RWPE2 (cell line): ENCODE results near the gene SUGCT.
"Not testable (repeated sequence)": the region's sequence is repeated elsewhere in the genome, so short reads cannot be mapped to it uniquely, and the experiment has no call there.

Experiments used
- ATAC-seq: fragments of 200-7000 bp; cut with Tn5 transposase; 3 replicates; pipeline ENCODE4 v1.9.1; 2021; ENCODE audit warnings: low read depth
- DNase-seq: peaks from one replicate; pipeline ENCODE4 v3.0.0-alpha.2; 2020; ENCODE audit warnings: low spot score
- H3K27ac ChIP-seq: fragments of 450-650 bp; 2 replicates; pipeline ENCODE4 v1.5.1; 2017; ENCODE audit warnings: mild to moderate bottlenecking; ENCODE audit not compliant: poor library complexity, severe bottlenecking
- H3K27me3 ChIP-seq: fragments of 250-450 bp; sonication (Bioruptor Pico); 2 replicates; pipeline ENCODE4 v1.5.1; 2021; ENCODE audit warnings: mild to moderate bottlenecking, moderate library complexity; ENCODE audit not compliant: insufficient read depth, poor library complexity, severe bottlenecking
- H3K36me3 ChIP-seq: fragments of 250-450 bp; sonication (Bioruptor Pico); 2 replicates; pipeline ENCODE4 v1.5.1; 2020; ENCODE audit warnings: low read depth, mild to moderate bottlenecking, moderate library complexity
- H3K4me1 ChIP-seq: fragments of 250-450 bp; sonication (Bioruptor Pico); 2 replicates; pipeline ENCODE4 v1.5.1; 2021; ENCODE audit warnings: mild to moderate bottlenecking, moderate library complexity; ENCODE audit not compliant: insufficient read depth, poor library complexity, severe bottlenecking
- H3K4me3 ChIP-seq: fragments of 250-450 bp; sonication (Bioruptor Pico); 2 replicates; pipeline ENCODE4 v1.5.1; 2021; ENCODE audit warnings: mild to moderate bottlenecking, moderate library complexity; ENCODE audit not compliant: severe bottlenecking
- H3K9me3 ChIP-seq: fragments of 250-450 bp; sonication (Bioruptor Pico); 2 replicates; pipeline ENCODE4 v1.5.1; 2021; ENCODE audit warnings: mild to moderate bottlenecking, moderate library complexity; ENCODE audit not compliant: severe bottlenecking
- CTCF ChIP-seq: fragments of 450-650 bp; IDR thresholded peaks from one replicate; pipeline ENCODE4 v1.5.1; 2017; ENCODE audit warnings: mild to moderate bottlenecking, moderate library complexity; ENCODE audit not compliant: poor library complexity, severe bottlenecking

Gene SUGCT

GRCh38 chr7:40239755-40240303, 105.0 kb downstream of the SUGCT start:
- no peak for TF ChIP-seq CTCF
- H3K4me1 ChIP-seq, result no peaks in the 10 kb centered on the region

GRCh38 chr7:40243076-40243475, 108.3 kb downstream of the SUGCT start:
- 0 out of 3 replicates have a peak, but pooled peaks have one; percentile 33 for ATAC-seq
- Histone ChIP-seq H3K36me3 (no peaks in the 10 kb centered on the region), H3K4me3 (no peak overlapping the region), H3K27me3 (no peaks in the 10 kb centered on the region), H3K9me3 (no peaks in the 10 kb centered on the region), H3K27ac (no peak overlapping the region), H3K4me1 (no peaks in the 10 kb centered on the region)
- DNase-seq, result no peak
- no peak for TF ChIP-seq CTCF

More at GRCh38 chr7:40239755-40240303, 105.0 kb downstream of the SUGCT start:
- Histone ChIP-seq H3K27me3 (no peaks in the 10 kb centered on the region), H3K9me3 (no peaks in the 10 kb centered on the region), H3K36me3 (no peaks in the 10 kb centered on the region), H3K4me3 (no peak overlapping the region), H3K27ac (no peak overlapping the region)
- no peak for DNase-seq
- no peak for ATAC-seq

- Histone ChIP-seq H3K36me3 (no peaks in the 10 kb centered on the region), H3K4me1 (no peaks in the 10 kb centered on the region), H3K27me3 (no peaks in the 10 kb centered on the region), H3K9me3 (no peaks in the 10 kb centered on the region), H3K4me3 (no peak overlapping the region), H3K27ac (no peak overlapping the region)
- DNase-seq, result no peak
- no peak for ATAC-seq
- no peak for TF ChIP-seq CTCF
These were observed 109.4 kb downstream of the SUGCT start for GRCh38 chr7:40244226-40244625.

- Histone ChIP-seq H3K4me3 (no peak overlapping the region), H3K27ac (no peak overlapping the region), H3K36me3 (no peaks in the 10 kb centered on the region), H3K27me3 (no peaks in the 10 kb centered on the region), H3K9me3 (no peaks in the 10 kb centered on the region), H3K4me1 (no peaks in the 10 kb centered on the region)
- TF ChIP-seq CTCF, result no peak
- no peak for ATAC-seq
- no peak for DNase-seq
These were observed 113.9 kb downstream of the SUGCT start for GRCh38 chr7:40248681-40249080.

- H3K9me3 ChIP-seq, H3K27me3 ChIP-seq, H3K4me1 ChIP-seq, H3K36me3 ChIP-seq, ATAC-seq, H3K27ac ChIP-seq, DNase-seq, H3K4me3 ChIP-seq: not testable (repeated sequence)
These were observed 118.6 kb downstream of the SUGCT start for GRCh38 chr7:40253444-40253843.
